ENCODE data around the gene FNBP1.

DNA sequence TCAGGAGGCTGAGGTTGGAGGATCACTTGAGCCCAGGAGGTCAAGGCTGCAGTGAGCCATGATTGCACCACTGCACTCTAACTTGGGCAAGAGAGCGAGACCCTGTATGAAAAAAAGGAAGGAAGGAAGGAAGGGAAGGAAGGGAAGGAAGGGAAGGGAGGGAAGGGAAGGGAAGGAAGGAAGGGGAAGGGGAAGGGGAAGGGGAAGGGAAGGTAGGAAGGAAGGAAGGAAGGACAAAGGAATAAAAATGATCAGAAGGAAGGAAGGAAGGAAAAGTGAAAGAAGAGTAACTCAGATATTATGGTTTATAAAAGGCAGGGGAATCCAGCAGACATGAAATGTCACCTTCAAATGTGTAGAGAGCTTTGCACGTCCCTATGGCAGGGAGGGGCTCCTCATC lies 143.4 kb downstream of the FNBP1 start:
- TF ChIP-seq EZH2 (IDR thresholded peaks at IDR 0.05) (no peak), POLR2AphosphoS5 (IDR thresholded peaks at IDR 0.05; ENCODE audit: borderline replicate concordance, low read depth, low read length) (no peak), FOXP2 (optimal IDR thresholded peaks at IDR 0.05; ENCODE audit: control extremely low read depth, extremely low read length, insufficient read depth) (no peak)

Data from SK-N-MC (cell line).